ENCODE results near the gene CASP5.

DNA sequence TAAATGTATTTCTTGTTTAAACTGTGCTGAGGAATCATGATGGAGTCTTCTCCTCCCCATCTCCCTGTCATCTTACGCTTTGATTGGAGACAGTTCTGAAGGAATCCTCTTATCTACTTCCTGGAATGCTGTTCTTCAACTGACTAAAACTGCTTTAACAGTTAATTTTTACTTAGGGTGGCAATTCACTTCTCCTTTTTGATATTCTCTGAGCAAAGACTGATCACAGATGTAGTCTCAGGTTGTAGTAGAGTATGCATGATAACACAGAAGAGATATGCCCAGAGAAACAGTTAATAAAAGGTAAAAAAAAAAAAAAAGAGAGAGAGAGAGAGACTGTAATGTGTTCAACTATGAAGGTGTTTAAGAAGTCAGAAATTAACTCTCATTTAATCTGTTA, 1.4 kb upstream of the CASP5 start:
- TF ChIP-seq, protein P1, sequence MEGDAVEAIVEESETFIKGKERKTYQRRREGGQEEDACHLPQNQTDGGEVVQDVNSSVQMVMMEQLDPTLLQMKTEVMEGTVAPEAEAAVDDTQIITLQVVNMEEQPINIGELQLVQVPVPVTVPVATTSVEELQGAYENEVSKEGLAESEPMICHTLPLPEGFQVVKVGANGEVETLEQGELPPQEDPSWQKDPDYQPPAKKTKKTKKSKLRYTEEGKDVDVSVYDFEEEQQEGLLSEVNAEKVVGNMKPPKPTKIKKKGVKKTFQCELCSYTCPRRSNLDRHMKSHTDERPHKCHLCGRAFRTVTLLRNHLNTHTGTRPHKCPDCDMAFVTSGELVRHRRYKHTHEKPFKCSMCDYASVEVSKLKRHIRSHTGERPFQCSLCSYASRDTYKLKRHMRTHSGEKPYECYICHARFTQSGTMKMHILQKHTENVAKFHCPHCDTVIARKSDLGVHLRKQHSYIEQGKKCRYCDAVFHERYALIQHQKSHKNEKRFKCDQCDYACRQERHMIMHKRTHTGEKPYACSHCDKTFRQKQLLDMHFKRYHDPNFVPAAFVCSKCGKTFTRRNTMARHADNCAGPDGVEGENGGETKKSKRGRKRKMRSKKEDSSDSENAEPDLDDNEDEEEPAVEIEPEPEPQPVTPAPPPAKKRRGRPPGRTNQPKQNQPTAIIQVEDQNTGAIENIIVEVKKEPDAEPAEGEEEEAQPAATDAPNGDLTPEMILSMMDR (IDR thresholded peaks at IDR 0.05; ENCODE audit: low read length) = no peak
- no peak for TF ChIP-seq EZH2 (IDR thresholded peaks at IDR 0.05; ENCODE audit: borderline replicate concordance, low read length)
